OCI-LY3 (cell line): ENCODE results near the gene LAIR2.

Experiments
- H2AFZ ChIP-seq: fragments of 200-600, 300-600 bp; shearing (Covaris generic); 2 replicates; pipeline ENCODE4 v1.6.0; 2014; ENCODE audit warnings: antibody characterized with exemption, low read depth, low read length
- H3K27ac ChIP-seq: fragments of 200-600, 300-600 bp; sonication (generic); 2 replicates; pipeline ENCODE4 v1.5.1; 2014; ENCODE audit warnings: mild to moderate bottlenecking, low read length, moderate library complexity, mixed read lengths
- H3K27me3 ChIP-seq: fragments of 200-600, 300-600 bp; sonication (generic); 2 replicates; pipeline ENCODE4 v1.6.1; 2014; ENCODE audit warnings: low read depth, low read length, mixed read lengths
- H3K36me3 ChIP-seq: fragments of 200-600, 300-600 bp; sonication (generic); replicated peaks from 2 replicates; pipeline ENCODE3; 2014; ENCODE audit warnings: low read depth, low read length, mixed read lengths
- H3K4me1 ChIP-seq: fragments of 300-600, 200-600 bp; sonication (generic); 2 replicates; pipeline ENCODE4 v1.6.1; 2014; ENCODE audit warnings: low read length, mixed read lengths
- H3K4me2 ChIP-seq: fragments of 200-600, 300-600 bp; sonication (generic); 2 replicates; pipeline ENCODE4 v1.6.1; 2014; ENCODE audit warnings: low read length, mixed read lengths
- H3K4me3 ChIP-seq: fragments of 300-600, 200-600 bp; sonication (generic); 2 replicates; pipeline ENCODE4 v1.5.1; 2014; ENCODE audit warnings: antibody characterized with exemption, mild to moderate bottlenecking, low read length, moderate library complexity
- H3K79me2 ChIP-seq: fragments of 300-600, 200-600 bp; shearing (Covaris generic); 2 replicates; pipeline ENCODE4 v1.6.1; 2014; ENCODE audit warnings: mild to moderate bottlenecking, low read length, mixed read lengths
- H3K9ac ChIP-seq: fragments of 300-600, 200-600 bp; shearing (Covaris generic); 2 replicates; pipeline ENCODE4 v1.6.0; 2014; ENCODE audit warnings: mild to moderate bottlenecking, low read length, moderate library complexity
- H3K9me3 ChIP-seq: fragments of 200-600, 300-600 bp; shearing (Covaris generic); 2 replicates; pipeline ENCODE4 v1.6.1; 2014; ENCODE audit warnings: low read length, mixed read lengths; ENCODE audit not compliant: insufficient read depth
- H4K20me1 ChIP-seq: fragments of 200-600, 300-600 bp; sonication (generic); 2 replicates; pipeline ENCODE4 v1.6.1; 2016; ENCODE audit warnings: low read length, mixed read lengths; ENCODE audit not compliant: insufficient read depth
- CTCF ChIP-seq: fragments of 200-600, 300-600 bp; sonication (generic); IDR thresholded peaks from 2 replicates; pipeline ENCODE4 v1.5.1; 2014; ENCODE audit warnings: antibody characterized with exemption, low read length, low read depth
- EZH2phosphoT487 ChIP-seq: fragments of 200-600 bp; shearing (Covaris generic); IDR thresholded peaks from 2 replicates; pipeline ENCODE4 v1.6.1; 2018; ENCODE audit warnings: antibody characterized with exemption, mixed run types, low read depth

LAIR2 gene

DNA sequence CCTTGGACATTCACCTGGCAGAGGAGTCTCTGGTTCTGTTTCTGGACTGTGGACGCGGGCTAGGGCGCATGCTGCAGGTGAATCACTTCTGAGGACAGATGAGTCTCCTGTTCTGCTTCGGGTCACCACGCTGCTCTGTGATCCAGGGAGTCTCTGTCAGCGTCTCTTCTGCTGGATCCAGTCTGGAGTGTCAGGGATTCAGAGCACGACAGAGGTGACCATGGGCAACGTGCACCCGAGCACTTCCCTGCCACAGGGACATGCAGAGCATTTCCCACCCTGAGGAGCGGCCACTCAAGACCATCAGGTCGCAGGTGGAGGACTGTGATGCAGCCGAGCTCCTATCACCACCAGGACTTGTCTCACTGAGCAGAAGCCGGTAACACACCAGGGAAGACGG is 46.6 kb downstream of the LAIR2 start:
- no peak overlapping the region for H3K4me2 ChIP-seq
- no peak overlapping the region for H3K4me3 ChIP-seq
- no peak overlapping the region for H3K9ac ChIP-seq
- H3K79me2 ChIP-seq = no peaks in the 10 kb centered on the region
- peaks cover 13% of the 10 kb centered on the region; the same call in 1 of the 2 replicates for H3K27me3 ChIP-seq
- no peaks in the 10 kb centered on the region for H4K20me1 ChIP-seq
- no peak overlapping the region for H3K27ac ChIP-seq
- TF ChIP-seq EZH2phosphoT487 = no peak
- no peak for TF ChIP-seq CTCF
- H3K36me3 ChIP-seq = no peaks in the 10 kb centered on the region
- no peak overlapping the region for H2AFZ ChIP-seq
- H3K4me1 ChIP-seq = no peaks in the 10 kb centered on the region
- no peaks in the 10 kb centered on the region for H3K9me3 ChIP-seq

DNA sequence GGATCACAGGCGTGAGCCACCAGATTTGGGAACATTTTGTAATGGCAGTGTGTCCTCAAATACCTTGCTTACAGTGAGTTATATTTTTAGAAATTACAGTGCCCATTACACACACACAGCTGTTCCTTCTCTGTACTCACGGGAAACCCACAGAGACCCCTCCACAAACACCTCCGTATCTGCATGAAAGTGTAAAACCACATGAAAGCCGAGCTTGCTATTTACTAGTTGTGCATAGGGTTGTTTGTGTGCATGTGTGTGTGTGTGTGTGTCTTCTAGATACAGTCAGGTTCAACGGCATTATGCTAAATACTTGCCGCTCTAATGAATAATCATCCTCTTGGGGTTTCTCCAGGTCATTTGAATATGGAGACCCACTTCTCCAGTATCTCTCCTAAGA is 48.7 kb downstream of the LAIR2 start:
- Histone ChIP-seq H3K27me3 (peaks cover 14% of the 10 kb centered on the region), H3K9ac (no peak overlapping the region), H2AFZ (no peak overlapping the region), H4K20me1 (no peaks in the 10 kb centered on the region), H3K79me2 (no peaks in the 10 kb centered on the region), H3K4me1 (no peaks in the 10 kb centered on the region), H3K36me3 (no peaks in the 10 kb centered on the region), H3K4me2 (no peak overlapping the region), H3K27ac (no peak overlapping the region), H3K9me3 (no peaks in the 10 kb centered on the region), H3K4me3 (no peak overlapping the region)
- no peak for TF ChIP-seq EZH2phosphoT487
- no peak for TF ChIP-seq CTCF

DNA sequence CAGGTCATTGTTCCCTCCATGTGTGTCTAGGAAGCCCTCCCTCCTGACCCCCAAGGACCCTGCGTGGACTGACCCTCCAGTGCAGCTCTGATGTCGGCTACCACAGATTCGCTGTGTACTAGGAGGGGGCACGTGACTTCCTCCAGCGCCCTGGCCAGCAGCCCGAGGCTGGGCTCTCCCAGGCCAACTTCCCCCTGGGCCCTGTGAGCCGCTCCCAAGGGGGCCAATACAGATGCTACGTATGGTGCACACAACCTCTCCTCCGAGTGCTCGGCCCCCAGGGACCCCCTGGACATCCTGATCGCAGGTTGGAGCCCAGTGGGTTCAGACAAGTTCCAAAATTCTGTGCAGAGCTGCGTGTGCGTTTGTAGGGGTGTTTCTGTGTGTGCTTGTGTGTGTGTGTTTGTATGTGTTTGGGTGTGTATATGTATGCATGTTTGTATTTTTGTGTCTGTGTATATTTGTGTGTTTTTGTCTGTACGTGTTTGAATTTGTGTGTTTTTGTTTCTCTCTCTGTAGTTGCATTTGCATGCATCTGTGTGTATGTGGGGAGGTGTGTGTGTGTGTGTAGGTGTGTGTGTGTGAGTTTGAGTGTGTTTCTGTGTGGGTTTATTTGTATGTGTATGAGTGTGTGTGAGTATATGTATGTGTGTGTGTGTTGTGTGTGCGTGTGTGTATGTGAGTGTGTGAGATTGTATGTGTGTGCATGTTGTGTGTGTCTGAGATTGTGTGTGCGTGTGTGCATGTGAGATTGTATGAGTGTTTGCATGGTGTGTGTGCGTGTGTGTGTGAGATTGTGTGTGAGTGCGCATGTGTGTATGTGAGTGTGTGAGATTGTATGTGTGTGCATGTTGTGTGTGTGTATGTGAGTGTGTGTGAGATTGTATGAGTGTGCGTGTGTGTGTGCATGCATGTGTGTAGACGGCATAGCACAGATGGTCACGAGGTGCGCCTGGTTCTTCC is 49.6 kb downstream of the LAIR2 start:
- TF ChIP-seq CTCF (no peak), EZH2phosphoT487 (no peak)
- Histone ChIP-seq H3K4me3 (no peak overlapping the region), H3K27ac (no peak overlapping the region)

GRCh38 chr19:54552913-54553310 is 50.3 kb downstream of the LAIR2 start:
- Histone ChIP-seq H4K20me1 (no peaks in the 10 kb centered on the region), H2AFZ (no peak overlapping the region), H3K9me3 (no peaks in the 10 kb centered on the region), H3K36me3 (no peaks in the 10 kb centered on the region), H3K79me2 (no peaks in the 10 kb centered on the region), H3K27me3 (peaks cover 23% of the 10 kb centered on the region), H3K27ac (no peak overlapping the region), H3K4me2 (no peak overlapping the region), H3K9ac (no peak overlapping the region), H3K4me1 (no peaks in the 10 kb centered on the region), H3K4me3 (no peak overlapping the region)
- TF ChIP-seq CTCF = no peak
- TF ChIP-seq EZH2phosphoT487 = no peak

More for the DNA sequence above, 49.6 kb downstream of the LAIR2 start:
- Histone ChIP-seq H3K4me2 (no peak overlapping the region), H2AFZ (no peak overlapping the region), H3K4me1 (no peaks in the 10 kb centered on the region), H3K9ac (no peak overlapping the region), H3K27me3 (peaks cover 19% of the 10 kb centered on the region), H3K36me3 (no peaks in the 10 kb centered on the region), H4K20me1 (no peaks in the 10 kb centered on the region), H3K9me3 (no peaks in the 10 kb centered on the region), H3K79me2 (no peaks in the 10 kb centered on the region)
